MM.1S (cell line): Measurements from ENCODE around the gene AUTS2.

ENCODE experiments used
- DNase-seq: peaks from one replicate; pipeline ENCODE4 v3.0.0-alpha.2; 2015
- H2AFZ ChIP-seq: fragments of 300-600 bp; sonication (generic); 2 replicates; pipeline ENCODE4 v1.6.0; 2016; ENCODE audit warnings: antibody characterized with exemption, low read length
- H3F3A ChIP-seq: fragments of 300-600 bp; sonication (generic); 2 replicates; pipeline ENCODE4 v1.6.1; 2016; ENCODE audit warnings: mild to moderate bottlenecking, antibody characterized with exemption, low read length, moderate library complexity, mixed read lengths; ENCODE audit not compliant: insufficient read depth
- H3K27ac ChIP-seq: fragments of 300-600 bp; sonication (generic); 2 replicates; pipeline ENCODE4 v1.5.1; 2016; ENCODE audit warnings: mild to moderate bottlenecking, low read length
- H3K27me3 ChIP-seq: fragments of 300-600 bp; sonication (generic); replicated peaks from 2 replicates; pipeline ENCODE4 v1.6.0; 2016; ENCODE audit warnings: low read length; ENCODE audit not compliant: insufficient read depth
- H3K36me3 ChIP-seq: fragments of 300-600 bp; sonication (generic); replicated peaks from 2 replicates; pipeline ENCODE4 v1.6.1; 2016; ENCODE audit warnings: mild to moderate bottlenecking, low read length, mixed read lengths; ENCODE audit not compliant: insufficient read depth
- H3K4me1 ChIP-seq: fragments of 300-600 bp; sonication (generic); 2 replicates; pipeline ENCODE4 v1.6.1; 2016; ENCODE audit warnings: low read length, mixed read lengths
- H3K4me2 ChIP-seq: fragments of 300-600 bp; sonication (generic); 2 replicates; pipeline ENCODE4 v1.6.0; 2016; ENCODE audit warnings: low read depth, low read length
- H3K4me3 ChIP-seq: fragments of 300-600 bp; sonication (generic); 2 replicates; pipeline ENCODE4 v1.5.1; 2016; ENCODE audit warnings: low read length, mixed read lengths
- H3K79me2 ChIP-seq: fragments of 300-600 bp; sonication (generic); 2 replicates; pipeline ENCODE4 v1.6.1; 2016; ENCODE audit warnings: mixed run types, low read length, mixed read lengths
- H3K9ac ChIP-seq: fragments of 300-600 bp; sonication (generic); 2 replicates; pipeline ENCODE4 v1.6.1; 2016; ENCODE audit warnings: low read length, mixed read lengths
- H3K9me2 ChIP-seq: fragments of 300-600 bp; sonication (generic); replicated peaks from 2 replicates; pipeline ENCODE4 v1.6.1; 2016; ENCODE audit warnings: mild to moderate bottlenecking, low read length, mixed read lengths; ENCODE audit not compliant: insufficient read depth
- H3K9me3 ChIP-seq: fragments of 300-600 bp; sonication (generic); replicated peaks from 2 replicates; pipeline ENCODE4 v1.6.1; 2016; ENCODE audit warnings: mild to moderate bottlenecking, low read length, mixed read lengths; ENCODE audit not compliant: insufficient read depth
- H4K20me1 ChIP-seq: fragments of 300-600 bp; sonication (generic); 2 replicates; pipeline ENCODE4 v1.6.1; 2016; ENCODE audit warnings: mild to moderate bottlenecking, low read length, moderate library complexity, mixed read lengths; ENCODE audit not compliant: insufficient read depth
- EZH2 ChIP-seq: fragments of 300-600 bp; sonication (generic); optimal IDR thresholded peaks from 2 replicates; pipeline ENCODE3; 2017; ENCODE audit warnings: low read depth, mild to moderate bottlenecking, antibody characterized with exemption, low read length, mixed read lengths
- EZH2phosphoT487 ChIP-seq: fragments of 300-600 bp; sonication (generic); IDR thresholded peaks from 2 replicates; pipeline ENCODE4 v1.6.1; 2018; ENCODE audit warnings: antibody characterized with exemption, low read length
- TF ChIP-seq, protein P1 (sequence below): fragments of 300-600 bp; sonication (generic); IDR thresholded peaks from 2 replicates; pipeline ENCODE4 v1.5.1; 2016; ENCODE audit warnings: antibody characterized with exemption, low read length, mixed read lengths

The AUTS2 gene

DNA sequence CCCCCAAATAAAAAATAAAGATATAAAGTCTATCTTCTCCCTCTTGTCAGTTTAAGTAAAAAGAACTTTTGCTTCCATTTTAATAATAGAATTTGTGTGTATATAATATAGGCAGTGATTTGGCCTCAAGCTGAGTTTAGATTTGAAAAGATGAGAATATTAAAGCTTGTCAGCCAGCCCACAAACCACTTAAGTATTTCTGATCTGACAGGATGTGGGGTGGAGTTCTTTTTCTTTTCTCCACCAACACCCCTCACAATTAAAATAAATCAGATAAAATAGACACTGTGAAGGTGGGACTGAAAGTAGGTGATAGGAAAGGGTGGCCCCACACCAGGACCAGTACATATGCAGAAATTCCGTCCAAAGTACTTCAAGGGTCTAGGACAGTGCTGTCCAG, 714.1 kb downstream of the AUTS2 start:
- Histone ChIP-seq H2AFZ (no peak overlapping the region), H3K4me1 (peaks cover 5% of the 10 kb centered on the region; the same call in 1 of the 2 replicates), H3K27ac (no peak overlapping the region), H3K9me2 (no peaks in the 10 kb centered on the region), H3K79me2 (no peaks in the 10 kb centered on the region), H4K20me1 (no peaks in the 10 kb centered on the region), H3K27me3 (no peaks in the 10 kb centered on the region), H3F3A (no peaks in the 10 kb centered on the region), H3K4me2 (no peak overlapping the region), H3K9ac (no peak overlapping the region), H3K9me3 (no peaks in the 10 kb centered on the region), H3K36me3 (no peaks in the 10 kb centered on the region), H3K4me3 (no peak overlapping the region)
- TF ChIP-seq EZH2phosphoT487 (no peak), EZH2 (no peak)
- TF ChIP-seq, protein P1, sequence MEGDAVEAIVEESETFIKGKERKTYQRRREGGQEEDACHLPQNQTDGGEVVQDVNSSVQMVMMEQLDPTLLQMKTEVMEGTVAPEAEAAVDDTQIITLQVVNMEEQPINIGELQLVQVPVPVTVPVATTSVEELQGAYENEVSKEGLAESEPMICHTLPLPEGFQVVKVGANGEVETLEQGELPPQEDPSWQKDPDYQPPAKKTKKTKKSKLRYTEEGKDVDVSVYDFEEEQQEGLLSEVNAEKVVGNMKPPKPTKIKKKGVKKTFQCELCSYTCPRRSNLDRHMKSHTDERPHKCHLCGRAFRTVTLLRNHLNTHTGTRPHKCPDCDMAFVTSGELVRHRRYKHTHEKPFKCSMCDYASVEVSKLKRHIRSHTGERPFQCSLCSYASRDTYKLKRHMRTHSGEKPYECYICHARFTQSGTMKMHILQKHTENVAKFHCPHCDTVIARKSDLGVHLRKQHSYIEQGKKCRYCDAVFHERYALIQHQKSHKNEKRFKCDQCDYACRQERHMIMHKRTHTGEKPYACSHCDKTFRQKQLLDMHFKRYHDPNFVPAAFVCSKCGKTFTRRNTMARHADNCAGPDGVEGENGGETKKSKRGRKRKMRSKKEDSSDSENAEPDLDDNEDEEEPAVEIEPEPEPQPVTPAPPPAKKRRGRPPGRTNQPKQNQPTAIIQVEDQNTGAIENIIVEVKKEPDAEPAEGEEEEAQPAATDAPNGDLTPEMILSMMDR = no peak
- no peak for DNase-seq

DNA sequence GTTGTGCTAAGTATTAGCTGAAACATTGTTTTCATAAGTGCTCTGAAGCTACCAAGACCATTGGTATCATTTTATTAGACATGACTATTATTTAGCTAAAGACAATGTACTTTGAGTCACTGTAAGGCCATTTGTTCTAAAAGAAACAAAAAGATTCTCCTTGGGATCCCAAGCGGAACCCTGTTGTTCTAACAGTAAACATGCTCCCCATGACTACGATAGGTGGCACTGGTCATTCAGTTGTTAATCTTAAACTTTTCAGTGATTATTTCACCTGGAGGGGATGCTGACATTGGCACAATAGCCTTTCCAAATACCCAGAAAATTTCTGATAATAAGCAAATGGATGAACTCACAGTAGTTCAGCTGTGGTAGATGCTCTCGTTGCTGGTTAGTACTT, 715.0 kb downstream of the AUTS2 start:
- Histone ChIP-seq H3K27me3 (no peaks in the 10 kb centered on the region), H3K4me3 (no peak overlapping the region), H3K9me3 (no peaks in the 10 kb centered on the region), H3K4me2 (no peak overlapping the region), H3K36me3 (no peaks in the 10 kb centered on the region), H3K27ac (no peak overlapping the region), H4K20me1 (no peaks in the 10 kb centered on the region), H3K79me2 (no peaks in the 10 kb centered on the region), H3K9ac (no peak overlapping the region), H2AFZ (no peak overlapping the region), H3K9me2 (no peaks in the 10 kb centered on the region), H3F3A (no peaks in the 10 kb centered on the region), H3K4me1 (no peaks in the 10 kb centered on the region)
- TF ChIP-seq, protein P1 = no peak
- TF ChIP-seq EZH2phosphoT487 (no peak), EZH2 (no peak)
- DNase-seq = no peak

DNA sequence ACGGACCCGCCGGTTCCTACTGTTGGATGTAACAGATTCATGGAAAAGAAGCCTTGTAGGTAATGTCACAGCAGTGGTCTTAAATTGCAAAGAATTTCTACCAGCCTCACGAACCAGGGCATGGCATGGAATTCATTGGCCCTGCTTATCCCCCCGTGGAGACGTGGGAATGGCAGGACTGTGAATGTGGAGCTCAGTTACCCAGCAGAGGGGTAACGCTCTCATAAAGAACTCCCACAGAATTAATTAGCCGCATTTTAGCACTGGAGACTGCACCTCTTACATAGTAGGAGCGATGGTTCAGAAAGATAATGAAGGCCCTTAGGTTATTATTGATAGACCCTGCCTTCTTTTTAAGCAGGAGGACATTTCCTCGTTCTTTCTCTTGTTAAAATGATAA, 715.4 kb downstream of the AUTS2 start:
- Histone ChIP-seq H3K9me3 (no peaks in the 10 kb centered on the region), H3K36me3 (no peaks in the 10 kb centered on the region), H3K27me3 (no peaks in the 10 kb centered on the region), H3K27ac (no peak overlapping the region), H3F3A (no peaks in the 10 kb centered on the region), H3K4me2 (no peak overlapping the region), H3K4me1 (no peaks in the 10 kb centered on the region), H3K79me2 (no peaks in the 10 kb centered on the region), H3K9me2 (no peaks in the 10 kb centered on the region), H2AFZ (no peak overlapping the region), H4K20me1 (no peaks in the 10 kb centered on the region), H3K4me3 (no peak overlapping the region), H3K9ac (no peak overlapping the region)
- TF ChIP-seq EZH2phosphoT487 (no peak), EZH2 (no peak)
- TF ChIP-seq, protein P1 = no peak
- DNase-seq = no peak
